NCI-H2029 (cell line): Measurements from ENCODE around the gene ZSWIM7.
"Not testable (repeated sequence)": the region's sequence is repeated elsewhere in the genome, so short reads cannot be mapped to it uniquely, and the experiment has no call there.

Experiments used
- DNase-seq: peaks from one replicate; lab custom pipeline; 2025; lab: John Stamatoyannopoulos, UW

Gene ZSWIM7

DNA sequence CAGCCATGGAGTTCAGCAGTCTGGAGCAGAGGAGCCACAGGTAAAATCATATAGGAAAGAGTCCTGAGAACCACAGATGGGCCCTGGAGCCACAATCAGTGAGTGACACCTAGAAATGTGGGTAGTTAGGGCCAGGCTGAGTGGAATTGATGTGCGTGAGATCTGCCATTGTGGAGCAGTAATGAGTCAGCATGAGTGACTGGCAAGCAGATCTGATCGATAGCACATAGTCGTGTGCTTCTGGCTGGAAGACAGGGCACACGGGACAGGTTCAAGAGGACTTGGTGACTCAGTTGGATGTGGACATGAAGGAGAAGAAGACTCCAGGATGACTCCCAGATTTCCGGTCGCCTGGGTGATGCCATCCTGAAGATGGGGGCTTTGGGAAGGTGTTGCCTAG, 42.3 kb downstream of the ZSWIM7 start:
- no peak for DNase-seq

DNA sequence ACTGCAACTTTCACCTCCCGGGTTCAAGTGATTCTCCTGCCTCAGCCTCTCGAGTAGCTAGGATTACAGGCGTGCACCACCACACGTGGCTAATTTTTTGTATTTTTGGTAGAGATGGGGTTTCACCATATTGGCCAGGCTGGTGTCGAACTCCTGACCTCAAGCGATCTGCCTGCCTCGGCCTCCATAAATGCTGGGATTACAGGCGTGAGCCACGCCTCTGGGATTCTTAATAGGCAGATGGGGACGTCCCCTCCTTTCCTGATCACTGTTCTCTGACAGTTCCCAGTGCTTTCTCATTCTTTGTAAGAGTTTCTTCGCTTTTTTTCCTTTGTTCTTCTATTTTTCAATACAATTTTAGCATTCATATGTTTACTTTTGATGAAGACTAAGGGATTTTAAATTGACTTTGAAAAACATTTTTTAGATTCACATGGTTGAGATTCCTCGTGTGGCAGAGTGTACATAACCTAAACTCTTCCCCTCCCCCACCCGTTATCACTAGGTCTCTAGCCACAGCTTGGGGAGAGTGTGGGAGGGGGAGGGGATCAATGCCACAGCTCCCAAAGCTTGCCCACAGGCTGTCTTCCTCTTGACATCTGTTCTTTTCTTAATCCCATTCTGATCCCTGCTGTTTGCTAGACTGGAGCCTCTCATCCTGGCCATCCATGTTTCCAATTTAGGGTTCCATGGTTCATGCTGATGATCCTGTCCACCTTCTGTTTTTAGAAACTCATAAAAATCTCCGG, 43.5 kb downstream of the ZSWIM7 start:
- no peak for DNase-seq

DNA sequence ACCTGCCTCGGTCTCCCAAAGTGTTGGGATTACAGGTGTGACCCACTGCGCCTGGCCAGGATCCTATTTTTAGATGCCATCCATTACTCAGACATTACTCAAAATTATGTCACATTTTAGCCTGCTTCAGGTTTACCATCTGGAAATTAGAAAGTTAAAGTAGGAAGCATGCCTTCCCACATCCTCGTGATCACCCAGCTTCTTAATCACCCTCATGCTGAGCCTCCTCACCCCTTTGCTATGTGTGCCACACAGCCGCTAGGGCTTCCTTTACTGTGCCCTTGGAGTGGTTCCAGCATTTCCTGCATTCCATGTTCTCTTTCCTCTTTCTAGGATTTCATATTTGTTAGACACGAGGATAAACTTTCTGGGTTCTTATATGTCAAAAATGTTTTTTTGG, 45.3 kb downstream of the ZSWIM7 start:
- no peak for DNase-seq

DNA sequence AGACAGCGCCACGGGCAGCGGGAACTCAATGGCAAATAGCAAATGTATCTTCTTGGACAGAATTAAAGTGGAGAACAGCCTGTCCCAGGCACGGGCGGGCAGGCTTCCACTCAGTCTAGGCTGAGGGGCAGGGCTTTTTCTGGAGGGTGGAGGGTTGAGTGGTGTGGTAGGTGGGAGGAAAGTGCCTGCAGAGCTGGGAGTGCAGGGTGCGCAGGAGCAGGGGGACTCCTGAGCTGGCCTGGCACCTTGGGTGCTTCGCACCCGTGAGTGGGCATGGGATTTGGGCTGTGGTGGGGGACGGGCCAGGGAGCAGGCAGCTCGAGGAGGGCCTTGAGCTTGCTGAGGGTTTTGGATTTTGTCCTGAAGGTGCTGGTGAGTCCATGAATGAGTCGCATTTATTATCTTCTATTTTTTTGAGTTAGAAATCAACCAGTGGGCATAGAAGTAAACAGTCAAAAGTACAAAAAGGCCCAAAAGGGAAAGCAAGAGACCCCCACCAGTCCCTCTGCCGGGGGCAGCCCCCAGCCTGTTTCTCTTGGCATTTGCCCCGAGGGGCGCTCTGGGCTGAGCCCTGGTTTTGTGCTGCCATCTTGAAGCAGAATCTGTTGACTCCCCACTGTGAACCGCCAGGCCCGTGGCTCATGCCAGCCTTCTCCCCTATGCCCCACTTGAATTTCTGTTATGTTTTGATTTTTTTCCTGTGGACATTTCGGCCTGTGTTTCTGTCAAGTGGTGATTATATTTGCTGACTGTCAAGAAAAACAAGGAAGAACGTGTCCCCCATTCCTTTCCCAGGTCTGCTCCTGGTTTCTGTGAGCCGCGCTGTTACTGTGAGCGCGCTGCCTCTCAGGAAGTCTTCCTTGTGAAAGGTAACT, 46.4 kb downstream of the ZSWIM7 start:
- DNase-seq, result no peak

DNA sequence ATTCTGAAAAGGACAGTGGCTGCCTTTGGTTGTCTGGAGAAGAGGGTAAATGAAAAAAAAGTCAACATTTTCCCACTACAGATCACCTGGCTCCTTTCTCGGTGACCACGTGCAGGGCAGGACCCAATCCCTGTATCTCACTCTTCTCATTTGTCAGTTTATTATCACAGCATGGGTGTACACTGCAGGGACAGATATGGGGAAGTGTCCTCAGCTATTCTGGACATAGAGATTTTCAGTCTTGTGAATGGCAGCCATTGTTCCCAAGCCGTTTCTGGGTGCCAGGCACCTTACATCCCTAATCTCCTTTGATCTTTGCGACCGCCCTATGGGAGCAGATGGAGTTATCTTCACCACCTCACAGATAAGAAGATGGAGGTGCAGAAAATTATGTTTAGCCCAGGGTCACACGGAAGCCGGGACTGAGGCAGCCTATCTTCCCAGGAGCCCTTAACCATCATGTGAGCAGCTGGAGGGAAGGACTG, 47.4 kb downstream of the ZSWIM7 start:
- DNase-seq, result no peak

DNA sequence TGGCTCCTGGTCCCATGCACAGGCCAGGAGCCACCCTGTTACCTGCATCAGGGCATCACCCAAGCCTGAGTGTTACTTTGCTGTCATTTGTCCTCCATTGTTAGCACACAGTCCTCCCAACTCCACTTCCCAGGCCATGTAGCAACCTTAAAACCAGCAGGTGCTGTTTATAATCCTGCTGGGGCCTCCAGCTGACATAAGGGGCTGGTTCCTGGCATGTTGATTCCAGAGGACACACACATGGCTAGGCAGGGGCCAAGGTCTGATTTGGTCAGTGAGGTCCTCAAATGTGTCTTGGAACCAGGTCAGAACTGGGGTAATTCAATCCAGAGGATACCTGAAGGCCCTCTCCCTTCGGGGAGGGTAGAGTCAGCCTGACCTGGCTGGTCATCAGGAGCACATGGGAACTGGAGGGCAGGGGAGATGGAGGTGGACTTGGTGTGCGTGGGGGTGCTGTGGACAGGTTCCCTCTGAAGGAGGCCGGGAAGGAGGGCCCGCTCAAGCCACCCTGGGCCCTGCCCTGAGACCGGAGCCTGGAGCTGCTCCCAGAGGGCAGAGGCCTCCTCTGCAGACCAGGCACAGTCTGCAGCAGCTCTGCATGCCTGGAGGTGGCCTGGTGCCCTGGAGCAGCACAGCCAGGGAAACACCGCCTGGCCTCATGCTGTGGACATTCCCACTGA, 48.0 kb downstream of the ZSWIM7 start:
- DNase-seq, result no peak

DNA sequence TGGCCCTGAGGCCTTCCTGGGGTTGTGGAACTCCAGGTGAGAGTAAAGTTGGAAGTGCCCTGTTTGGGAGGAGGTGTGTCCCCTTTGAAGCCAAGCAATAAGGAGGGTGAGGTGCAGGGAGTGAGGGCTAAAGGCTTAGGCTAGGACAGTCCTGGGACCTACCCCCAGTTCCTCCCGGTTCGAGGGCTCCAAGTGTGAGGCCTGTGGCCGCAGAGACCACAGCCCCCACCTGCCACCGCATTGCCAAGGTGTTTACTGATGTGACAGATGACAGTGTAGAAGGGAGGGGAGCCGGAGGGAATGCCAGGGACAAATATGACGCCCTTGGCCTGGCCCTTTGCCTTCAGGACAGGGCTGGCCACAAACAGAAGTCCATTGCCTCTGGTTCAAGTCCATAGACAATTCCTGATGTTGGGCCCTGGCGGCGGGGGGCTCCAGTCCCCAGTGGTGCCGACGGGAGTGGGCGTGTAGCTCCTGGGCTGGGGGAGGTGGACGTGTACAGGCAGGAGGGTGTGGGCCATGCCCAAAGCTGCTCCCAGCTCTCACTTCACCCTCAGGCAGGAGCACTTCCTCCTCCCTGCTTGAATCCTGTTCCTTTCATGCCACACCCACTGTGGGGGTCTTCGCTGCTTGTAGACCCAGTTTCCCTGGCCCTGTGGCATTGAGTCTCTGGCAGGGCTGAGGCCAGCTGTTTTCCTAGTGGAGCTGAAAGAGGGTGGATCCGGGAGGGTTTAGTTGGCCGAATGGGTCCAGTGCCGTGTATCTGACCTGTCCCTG, 51.3 kb downstream of the ZSWIM7 start:
- no peak for DNase-seq

DNA sequence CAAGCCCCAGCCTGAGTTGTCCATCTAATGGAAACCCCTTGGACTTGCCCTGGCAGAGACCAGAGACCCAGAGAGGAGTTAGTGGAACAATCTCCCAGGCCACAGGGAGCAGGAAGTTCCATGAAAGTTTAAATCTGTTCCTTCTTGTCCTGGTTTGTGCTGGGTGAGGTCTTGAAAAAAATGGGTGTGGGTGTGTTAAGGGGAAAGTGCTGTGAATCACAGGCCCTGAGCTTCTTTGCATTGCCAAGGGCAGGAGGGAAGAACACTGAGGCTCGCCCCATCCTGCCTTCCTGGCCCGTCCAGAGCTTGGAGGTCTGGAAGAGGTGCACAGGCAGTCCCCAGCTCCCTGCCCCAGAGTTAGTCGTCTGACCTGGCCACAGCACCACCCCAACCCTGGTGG, 52.2 kb downstream of the ZSWIM7 start:
- no peak for DNase-seq

DNA sequence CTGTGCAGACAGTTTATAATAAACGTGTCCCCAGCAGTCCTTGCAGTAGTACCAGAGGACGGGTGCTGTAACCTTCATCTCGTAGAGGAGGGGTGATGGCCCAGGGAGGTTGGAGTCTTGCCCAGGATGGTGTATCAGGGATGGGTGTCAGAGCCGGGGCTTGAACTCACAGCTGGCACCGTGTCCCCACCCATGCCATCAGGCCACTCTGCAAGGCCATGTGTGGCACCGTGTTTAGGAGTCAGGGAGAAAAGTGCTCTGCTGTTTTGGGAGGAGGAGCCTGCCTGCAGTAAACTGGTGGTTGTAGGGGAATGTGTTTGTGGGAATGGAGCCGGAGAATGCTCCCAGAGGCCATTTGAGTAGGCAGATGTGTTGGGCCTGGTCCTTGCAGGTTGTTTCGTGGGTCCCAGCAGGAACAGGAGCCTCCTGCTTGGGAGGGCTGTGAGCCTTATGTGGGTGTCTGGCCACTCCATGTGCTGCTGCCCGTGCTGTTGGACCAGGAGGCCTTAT, 52.8 kb downstream of the ZSWIM7 start:
- DNase-seq, result no peak

DNA sequence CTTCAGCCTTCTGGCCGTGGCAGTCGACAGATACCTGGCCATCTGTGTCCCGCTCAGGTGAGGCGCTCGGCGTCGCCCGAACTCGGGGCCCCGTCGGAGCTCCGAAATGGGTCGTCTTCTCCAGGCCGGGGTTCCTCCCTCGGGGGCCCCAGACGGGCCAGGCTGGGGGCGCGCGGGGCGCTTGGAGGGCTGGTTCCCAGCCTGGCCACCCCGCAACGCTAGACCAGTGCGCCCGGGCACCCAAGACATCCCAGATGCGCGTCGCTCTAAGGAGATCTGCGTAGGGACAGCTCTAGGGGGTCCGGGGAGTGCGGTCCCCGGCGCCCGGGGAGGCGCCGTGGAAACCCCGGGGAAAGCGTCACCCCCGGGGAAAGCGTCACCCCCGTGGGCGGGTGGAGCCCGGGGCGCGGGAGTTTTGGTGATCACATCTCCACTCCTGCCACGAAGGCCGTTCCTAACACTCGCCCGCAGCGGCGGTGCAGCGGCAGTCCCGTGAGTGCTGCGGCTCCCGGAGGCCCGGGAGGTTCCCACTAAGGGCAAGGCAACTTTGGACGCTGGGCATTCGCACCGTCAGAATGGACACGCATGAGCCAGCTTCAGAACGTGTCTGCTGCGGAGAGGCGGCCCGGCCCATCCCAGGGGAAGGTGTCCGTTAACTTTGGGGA, 53.8 kb downstream of the ZSWIM7 start:
- no peak for DNase-seq

DNA sequence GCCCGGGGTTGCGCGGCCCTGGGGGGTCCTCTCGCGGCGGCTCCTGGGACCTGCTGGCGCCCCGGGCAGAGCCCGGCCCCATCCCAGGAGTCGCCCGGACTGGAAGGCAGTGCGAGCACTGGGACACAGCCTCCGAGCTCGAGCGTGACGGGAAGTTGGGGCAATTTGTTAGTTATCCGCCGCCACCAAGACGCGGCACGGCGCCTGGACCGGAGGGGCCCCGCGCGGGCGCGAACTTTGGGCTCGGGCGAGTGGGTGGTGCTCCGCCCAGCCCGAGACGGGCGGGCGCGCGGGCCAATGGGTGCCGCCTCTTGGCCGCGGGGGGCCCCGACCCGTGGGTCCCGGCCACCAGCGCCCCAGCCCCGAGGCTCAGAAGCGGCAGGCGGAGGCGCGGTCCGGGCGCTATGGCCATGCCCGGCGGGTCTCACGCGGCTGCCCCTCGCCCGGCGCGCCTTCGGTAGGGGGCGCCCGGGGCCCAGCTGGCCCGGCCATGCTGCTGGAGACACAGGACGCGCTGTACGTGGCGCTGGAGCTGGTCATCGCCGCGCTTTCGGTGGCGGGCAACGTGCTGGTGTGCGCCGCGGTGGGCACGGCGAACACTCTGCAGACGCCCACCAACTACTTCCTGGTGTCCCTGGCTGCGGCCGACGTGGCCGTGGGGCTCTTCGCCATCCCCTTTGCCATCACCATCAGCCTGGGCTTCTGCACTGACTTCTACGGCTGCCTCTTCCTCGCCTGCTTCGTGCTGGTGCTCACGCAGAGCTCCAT, 54.6 kb downstream of the ZSWIM7 start, which contains the start of gene ADORA2B:
Gene ADORA2B, plus strand, starts transcription at position 372 of the 768 bp plus-strand sequence. Its CDS starts 119 bp downstream, at position 491.
- no peak for DNase-seq

DNA sequence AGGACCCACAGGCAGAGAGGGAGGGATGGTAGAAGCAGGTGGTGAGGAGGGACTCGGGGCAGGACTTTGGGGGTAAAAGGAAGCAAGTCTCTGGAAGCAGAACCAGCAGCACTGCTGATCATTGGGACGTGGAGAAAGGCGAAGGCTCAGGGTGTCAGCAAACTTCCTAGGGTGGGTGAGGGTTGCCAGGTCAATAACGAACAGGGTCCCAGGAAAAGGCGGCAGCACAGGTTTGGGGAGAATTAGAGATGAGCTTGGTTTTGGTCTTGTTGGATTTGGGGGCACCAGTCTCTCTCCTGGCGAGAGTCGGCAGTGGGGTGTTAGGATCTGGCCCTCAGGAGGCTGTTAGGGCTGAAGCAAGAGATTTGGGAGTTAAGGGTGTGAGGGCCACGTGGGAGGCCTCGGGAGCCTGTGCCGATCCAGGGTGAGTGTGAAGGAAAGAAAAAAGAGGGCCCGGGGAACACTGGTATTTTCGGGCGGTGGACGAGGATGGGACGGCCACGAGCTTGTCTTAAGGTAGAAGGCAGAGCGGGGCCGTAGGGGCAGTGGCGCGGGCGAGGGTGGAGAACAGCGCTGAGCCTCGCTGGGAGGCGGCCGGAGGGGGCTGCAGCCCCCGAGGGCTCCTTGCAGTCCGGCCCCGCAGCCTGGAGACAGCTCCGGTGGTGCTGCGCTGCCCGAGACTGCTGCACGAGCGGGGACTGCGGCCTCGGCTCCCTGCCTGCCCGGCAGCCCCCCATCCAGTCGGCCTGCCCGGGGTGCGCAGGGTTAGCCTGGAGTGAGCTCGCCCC, 55.3 kb downstream of the ZSWIM7 start:
- DNase-seq, result no peak

DNA sequence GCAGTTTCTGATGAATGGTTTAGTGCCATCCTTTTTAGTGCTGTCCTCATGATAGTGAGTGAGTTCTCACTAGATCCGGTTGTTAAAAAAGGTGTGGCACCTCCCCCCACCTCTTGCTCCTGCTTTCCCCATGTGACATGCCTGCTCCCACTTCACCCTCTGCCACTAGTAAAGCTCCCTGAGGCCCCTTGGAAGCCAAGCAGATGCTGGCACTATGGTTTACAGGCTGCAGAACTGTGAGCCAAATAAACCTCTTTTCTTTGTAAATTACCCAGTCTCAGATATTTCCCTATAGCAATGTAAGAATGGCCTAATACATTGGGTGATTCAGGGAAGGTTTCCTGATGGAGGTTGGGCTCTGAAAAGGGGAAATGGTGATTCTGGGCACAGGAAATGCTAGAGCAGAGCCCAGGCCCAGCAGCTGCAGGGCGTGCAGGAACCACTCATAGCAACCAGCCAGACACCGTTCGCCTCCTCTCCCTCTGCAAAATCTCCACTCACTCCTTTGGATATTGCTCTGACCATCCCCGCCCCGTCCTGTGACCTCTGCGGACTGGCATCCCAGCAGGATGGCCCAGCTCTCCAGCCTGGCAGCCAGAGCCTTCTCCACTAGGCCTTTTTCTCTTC, 57.2 kb downstream of the ZSWIM7 start:
- no peak for DNase-seq

DNA sequence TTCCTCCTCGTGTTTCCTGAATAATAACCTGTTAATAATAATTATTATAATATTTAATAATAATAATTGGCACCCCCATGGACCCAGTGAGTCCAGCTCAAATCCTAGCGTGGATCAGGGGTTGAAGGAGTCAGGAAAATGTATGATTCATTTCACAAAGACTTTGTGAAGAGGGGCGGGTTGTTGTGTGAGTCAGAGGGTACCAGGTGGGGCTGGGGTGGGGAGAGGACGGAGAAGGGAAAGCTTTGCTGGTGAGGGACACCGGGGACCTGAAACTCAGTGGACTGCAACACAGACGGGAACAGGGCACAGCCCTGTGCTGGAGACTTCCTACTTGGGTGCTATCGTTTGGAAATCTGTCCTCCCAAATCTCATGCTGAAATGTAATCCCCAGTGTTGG, 57.7 kb downstream of the ZSWIM7 start:
- no peak for DNase-seq

DNA sequence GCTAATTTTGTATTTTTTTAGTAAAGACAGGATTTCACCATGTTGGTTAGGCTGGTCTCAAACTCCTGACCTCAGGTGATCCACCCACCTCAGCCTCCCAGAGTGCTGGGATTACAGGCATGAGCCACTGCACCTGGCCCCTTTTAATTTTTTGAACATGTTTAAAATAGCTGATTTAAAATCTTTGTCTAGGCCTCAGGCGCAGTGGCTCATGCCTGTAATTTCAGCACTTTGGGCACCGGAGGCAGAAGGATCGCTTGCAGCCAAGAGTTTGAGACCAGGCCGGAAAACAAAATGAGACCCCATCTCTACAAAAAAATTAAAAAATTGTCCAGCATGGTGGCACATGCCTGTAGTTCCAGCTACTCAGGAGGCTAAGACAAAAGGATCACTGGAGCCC, 63.0 kb downstream of the ZSWIM7 start:
- DNase-seq, result not testable (repeated sequence)

DNA sequence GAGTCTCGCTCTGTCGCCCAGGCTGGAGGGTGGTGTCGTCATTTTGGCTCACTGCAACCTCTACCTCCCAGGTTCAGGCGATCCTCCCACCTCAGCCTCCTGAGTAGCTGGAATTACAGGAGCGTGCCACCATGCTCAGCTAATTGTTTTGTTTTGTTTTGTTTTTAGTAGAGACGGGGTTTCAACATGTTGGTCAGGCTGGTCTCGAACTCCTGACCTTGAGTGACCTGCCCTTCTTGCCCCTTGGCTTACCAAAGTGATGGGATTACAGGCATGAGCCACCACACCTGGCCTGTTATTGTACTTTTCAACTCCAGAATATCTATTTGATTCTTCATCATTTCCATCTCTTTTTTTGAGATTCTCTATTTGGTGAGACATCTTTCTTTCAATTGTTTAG, 63.6 kb downstream of the ZSWIM7 start:
- DNase-seq, result no peak

DNA sequence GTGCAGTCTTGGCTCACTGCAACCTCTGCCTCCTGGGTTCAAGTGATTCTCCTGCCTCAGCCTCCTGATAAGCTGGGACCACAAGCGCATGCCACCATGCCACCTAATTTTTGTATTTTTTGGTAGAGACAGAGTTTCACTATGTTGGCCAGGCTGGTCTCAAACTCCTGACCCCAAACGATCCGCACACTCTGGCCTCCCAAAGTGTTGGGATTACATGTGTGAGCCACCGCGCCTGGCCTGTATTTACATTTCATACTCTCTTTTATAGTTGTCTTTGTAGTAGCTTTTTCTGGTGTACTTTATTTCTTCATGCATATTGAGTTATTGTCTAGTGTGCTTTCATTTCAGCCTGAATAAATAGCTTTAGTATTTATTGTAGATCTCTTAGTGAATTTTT, 64.6 kb downstream of the ZSWIM7 start:
- no peak for DNase-seq

DNA sequence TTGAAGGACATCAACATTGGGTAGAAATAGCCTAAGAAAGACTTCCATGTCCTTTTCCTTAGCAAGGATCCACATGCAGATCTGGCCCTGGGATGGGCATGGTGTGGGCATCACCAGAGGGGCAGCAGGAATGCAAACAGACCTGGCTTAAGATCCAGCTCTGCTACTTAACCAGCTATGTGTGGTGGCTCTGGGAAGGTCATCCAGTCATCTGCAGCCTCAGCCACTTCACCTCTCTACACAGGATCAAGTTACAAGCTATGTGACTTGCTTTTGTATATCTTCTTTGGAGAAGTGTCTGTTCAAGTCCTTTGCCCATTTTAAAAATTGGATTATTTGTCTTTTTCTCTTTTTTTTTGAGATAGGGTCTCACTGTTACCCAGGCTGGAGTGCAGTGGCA, 68.1 kb downstream of the ZSWIM7 start:
- no peak for DNase-seq

DNA sequence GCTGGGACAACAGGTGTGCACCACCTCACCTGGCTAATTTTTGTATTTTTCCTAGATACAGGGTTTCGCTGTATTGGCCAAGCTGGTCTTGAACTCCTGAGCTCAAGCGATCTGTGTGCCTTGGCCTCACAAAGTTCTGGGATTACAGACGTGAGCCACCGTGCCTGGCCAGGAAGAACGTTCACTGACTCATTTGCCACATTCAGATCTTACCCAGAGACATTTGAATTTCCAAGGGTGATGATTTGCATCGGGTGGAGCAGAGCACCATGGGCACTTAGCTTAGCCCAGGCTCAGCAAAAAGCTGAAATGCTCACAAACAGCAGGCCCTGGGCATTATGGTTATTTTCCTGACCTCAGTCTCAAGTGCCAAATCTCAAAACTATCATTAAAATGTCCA, 69.1 kb downstream of the ZSWIM7 start:
- no peak for DNase-seq
